AG08395 (cell line): ENCODE data around the gene SOWAHA.

Experiments
- DNase-seq: peaks from one replicate; pipeline ENCODE4 v3.0.0; 2012; ENCODE audit warnings: mixed read lengths, low spot score

The SOWAHA gene

DNA sequence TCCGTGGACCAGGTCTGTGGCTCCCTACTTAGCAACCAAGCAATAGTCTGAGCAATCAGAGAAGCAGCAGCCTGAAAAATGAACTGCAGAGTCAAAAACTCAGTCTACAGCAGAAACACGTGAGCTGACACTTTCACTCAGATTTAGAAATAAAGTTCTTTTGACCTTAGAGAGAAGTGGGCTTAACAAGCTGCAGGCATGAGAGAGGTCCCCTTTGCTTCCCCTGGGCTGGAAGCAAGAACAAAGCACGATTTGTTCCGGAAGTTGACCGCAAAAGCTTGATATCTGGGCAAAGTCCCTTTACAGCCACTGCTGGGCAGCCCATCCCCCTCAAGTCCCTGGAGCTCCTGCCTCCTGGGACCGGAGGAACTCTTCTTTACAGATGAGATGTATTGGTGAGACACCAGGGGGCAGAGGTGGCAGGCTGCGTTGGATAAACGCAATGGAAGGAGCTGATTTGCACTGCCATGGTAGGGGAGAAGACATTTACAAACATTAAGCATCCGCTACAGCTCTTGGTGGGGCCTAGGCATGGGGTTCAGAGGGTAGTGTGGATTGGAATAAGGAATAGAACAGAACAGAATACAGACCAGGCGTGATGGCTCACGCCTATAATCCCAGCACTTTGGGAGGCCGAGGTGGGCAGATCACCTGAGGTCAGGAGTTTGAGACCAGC is 5.8 kb upstream of the SOWAHA start:
- DNase-seq = no peak

DNA sequence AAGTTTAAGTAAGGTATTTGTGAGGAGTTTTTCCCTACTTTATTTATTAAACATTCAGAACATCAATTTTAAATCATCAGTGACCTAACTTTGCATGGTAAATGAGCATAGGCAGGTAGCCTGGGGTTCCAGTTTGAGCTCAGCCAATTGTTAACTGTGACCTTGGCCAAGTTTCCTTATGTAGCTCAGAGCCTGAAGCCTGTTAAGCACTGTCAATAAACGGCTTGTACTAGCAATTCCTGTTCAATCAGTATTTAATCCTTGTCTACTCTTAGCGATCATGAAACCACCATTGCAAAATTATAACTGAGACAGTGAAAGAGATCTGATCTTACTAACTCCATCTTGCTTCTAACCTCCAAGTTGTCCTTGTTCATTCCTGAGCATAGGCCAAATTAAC is 4.7 kb upstream of the SOWAHA start:
- DNase-seq = no peak

DNA sequence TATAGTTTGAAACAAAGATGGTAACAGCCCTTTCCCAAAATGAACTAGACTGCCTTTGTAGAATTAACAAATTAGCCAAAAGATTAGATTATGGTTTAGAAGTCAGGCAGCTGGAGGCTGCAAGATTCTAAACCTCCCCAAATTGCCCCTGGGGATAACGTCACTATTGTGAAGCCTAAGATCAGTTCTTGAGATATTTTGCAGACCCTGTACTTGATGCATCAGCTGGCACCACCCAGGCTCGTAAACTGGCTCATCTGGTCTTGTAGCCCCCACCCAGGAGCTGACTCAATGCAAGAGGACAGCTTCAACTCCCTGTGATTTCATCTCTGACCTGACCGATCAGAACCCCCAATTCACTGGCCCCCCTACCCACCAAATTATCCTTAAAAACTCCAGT is 4.2 kb upstream of the SOWAHA start:
- DNase-seq = no peak

DNA sequence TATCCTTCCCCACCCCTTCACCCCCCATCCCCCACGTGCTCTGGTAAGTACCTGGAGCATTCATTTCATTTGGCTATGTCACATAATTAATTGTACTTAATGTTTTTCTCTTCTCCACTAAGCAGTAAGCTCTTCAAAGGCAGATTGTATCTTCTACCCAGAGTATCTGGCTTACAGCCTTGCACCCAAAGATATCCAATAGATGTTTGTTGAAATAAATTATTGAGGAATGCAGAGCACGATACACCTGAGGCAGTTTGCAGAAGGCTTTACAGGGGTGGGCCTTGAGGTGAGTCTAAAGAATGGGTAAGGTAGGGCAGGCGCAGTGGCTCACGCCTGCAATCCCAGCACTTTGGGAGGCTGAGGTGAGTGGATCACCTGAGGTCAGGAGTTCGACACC is 2.5 kb upstream of the SOWAHA start:
- DNase-seq = no peak

DNA sequence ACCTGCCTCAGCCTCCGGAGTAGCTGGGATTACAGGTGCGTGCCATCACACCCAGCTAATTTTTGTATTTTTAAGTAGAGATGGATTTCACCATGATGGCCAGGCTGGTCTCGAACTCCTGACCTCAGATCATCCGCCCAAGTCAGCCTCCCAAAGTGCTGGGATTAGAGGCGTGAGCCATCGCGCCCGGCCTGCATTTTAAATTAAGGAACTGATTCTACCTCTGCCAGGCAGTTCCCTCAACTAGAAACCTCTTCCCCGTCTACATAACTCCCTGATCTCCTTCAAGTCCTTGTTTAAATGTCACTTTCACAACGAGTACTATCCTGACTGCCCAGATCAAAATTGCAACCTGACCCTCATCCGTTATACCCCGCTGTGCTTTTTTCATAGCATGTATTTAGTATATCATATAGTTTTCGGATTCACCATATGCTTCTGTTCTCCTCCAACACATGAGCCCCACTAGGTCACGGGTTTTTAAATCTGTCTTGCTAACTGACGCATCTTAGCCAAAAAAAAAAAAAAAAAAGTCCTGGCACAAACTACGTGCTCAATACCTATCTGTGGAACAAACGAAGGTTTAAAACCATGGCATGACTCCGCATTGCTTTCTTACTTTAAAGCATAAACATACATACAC is 858 bp upstream of the SOWAHA start:
- DNase-seq = no peak

DNA sequence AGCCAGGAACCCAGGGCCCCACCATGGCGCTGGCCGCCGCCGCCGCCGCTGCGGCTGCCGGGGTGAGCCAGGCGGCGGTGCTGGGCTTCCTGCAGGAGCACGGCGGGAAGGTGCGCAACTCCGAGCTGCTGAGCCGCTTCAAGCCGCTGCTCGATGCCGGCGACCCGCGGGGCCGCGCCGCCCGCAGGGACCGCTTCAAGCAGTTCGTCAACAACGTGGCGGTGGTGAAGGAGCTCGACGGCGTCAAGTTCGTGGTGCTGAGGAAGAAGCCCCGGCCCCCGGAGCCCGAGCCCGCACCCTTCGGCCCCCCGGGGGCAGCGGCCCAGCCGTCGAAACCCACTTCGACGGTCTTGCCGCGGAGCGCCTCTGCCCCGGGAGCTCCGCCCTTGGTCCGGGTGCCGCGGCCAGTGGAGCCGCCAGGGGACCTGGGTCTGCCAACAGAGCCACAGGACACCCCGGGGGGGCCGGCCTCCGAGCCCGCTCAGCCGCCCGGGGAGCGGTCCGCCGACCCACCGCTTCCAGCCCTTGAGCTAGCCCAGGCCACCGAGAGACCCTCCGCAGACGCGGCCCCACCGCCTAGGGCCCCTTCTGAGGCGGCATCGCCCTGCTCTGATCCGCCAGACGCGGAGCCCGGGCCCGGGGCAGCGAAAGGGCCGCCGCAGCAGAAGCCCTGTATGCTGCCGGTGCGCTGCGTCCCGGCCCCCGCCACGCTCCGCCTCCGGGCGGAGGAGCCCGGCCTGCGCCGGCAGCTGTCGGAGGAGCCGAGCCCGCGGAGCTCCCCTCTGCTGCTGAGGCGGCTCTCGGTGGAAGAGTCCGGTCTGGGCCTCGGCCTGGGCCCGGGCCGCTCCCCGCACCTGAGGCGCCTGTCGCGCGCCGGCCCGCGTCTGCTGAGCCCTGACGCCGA is 749 bp downstream of the SOWAHA start:
- DNase-seq = no peak

DNA sequence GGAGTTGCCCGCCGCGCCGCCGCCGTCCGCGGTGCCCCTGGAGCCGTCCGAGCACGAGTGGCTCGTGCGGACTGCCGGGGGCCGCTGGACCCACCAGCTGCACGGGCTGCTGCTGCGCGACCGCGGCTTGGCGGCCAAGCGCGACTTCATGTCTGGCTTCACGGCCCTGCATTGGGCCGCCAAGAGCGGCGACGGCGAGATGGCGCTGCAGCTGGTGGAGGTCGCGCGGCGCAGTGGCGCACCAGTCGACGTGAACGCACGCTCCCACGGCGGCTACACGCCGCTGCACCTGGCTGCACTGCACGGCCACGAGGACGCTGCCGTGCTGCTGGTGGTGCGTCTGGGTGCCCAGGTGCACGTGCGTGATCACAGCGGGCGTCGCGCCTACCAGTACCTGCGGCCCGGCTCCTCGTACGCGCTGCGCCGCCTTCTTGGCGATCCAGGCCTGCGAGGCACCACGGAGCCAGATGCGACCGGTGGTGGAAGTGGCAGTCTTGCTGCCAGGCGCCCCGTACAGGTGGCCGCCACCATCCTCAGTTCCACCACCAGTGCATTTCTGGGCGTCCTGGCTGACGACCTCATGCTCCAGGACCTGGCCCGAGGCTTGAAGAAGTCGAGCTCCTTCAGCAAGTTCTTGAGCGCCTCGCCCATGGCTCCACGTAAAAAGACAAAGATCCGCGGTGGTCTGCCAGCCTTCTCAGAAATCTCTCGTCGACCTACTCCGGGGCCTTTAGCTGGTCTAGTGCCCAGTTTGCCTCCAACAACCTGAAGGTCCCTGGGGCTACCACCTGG is 1.6 kb downstream of the SOWAHA start:
- no peak for DNase-seq

DNA sequence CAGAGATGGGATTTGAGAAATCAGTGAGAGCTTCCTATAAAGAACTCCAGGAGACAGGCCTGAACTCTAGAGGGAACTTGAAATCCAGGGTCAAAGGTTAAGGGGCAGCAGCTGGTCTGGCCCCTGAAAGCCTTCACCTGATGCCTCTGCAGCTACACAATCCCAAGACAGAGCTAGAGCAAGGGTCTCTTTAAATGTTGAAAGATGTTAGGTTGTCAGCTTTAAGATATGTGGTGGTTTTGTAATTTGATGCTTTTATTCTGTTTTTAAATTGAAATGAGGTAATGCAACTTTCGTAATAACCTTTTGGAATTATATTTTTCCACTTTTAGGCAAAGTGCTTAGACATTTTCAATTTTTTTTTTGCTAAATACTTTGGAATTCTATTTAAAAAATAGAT is 2.4 kb downstream of the SOWAHA start:
- no peak for DNase-seq

DNA sequence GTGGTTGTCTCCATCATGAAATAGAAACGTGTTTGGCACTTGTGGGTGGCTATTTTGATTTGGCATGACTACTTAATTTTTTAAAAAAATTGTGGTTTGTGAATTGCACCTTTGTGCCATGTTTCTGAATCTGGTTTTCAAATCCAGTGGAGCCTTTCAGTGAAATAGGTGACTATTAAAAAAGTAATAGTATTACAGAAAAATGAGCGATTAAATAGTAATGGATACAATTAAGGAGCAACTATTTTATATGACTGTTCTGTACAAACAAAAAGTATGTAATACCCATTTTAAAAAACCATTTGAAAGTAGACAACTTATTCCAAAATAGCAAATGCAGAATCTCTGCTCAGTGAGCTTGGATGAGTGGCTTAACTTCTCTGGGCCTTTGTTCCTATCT is 3.0 kb downstream of the SOWAHA start:
- no peak for DNase-seq

DNA sequence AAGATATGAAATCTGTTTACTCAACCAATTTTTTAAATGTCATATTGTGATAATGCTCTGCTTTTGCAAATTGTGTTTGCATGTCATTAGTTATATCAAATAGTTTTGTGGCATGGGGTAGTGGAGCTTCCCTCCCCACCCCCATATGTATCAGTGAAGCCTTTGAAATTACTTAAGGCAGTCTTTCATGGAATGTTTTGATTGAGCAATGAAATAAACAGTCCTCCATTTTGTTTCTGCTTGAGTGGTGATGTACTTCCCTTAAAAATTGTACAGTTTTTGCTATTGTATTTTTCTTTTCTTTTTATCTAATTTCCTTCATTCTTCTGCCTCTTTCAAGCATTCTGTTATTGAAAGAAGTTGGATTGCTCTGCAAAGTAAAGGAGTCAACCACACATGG is 3.5 kb downstream of the SOWAHA start:
- DNase-seq = no peak

DNA sequence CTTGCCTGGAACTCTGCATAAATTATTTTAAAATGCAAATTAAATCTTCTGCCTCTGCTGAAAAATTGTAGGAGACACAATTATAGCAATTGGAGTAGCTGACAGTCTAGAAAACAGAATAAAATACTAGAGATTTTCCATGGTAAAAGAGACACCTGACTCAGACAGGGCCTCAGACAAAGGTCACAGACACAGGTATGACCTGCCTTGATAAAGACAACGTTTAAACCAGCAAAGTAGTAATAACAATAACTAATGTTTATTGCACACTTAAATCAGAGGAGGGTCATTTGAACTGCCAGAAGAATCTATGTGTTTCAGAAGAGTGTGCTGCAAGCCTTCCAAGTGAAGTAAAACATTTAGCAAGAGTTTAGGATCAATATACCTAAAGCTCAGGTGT is 3.9 kb downstream of the SOWAHA start:
- DNase-seq = no peak

DNA sequence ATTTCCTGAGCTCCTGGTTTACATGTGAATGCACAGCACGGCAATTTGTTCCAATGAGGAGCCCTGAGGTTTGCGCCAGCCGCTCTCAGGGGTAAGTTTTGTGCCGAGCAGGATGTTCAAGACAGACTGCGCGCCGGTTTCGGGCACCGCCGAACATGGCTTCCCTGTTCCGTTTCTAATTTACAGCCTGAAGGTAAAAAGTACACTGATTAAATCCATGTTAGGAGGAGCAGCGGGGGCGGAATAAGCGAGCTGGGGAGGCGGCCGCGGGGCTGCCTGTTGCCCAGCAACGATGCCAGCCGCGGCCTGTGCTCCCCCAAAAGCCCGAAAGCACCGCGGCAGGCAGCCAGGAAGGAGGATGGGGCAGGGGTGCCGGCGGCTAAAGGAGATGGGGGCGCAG is 6.4 kb downstream of the SOWAHA start:
- DNase-seq = no peak

DNA sequence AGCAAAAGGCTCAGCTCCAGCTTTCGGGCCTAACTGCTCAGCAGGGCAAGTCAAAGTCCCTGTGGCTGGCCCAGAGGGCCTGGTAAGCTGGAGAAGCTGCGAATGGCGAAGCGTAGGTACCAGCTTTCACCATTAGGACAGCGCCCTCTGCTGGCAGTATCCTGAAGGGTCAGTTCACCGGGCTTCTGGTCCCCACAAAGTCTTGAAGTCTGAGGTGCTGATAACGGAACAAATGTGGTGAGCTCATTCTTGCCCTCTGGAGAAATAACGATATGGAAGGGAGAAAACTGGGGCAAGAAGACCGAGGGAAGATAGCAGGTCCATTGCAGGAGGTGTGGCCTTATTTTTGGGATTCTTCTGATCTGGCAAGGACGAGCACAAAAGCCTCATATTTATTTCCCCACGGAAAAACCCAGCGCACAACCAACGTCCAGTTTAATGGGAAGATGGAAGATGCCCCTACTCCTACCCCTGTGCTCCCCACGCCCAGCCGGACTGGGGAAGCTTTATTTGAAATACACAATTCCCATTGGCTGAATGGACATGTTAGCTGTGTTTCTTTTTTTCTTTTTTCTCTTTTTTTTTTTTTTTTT is 7.2 kb downstream of the SOWAHA start:
- peak; percentile 93 for DNase-seq

DNA sequence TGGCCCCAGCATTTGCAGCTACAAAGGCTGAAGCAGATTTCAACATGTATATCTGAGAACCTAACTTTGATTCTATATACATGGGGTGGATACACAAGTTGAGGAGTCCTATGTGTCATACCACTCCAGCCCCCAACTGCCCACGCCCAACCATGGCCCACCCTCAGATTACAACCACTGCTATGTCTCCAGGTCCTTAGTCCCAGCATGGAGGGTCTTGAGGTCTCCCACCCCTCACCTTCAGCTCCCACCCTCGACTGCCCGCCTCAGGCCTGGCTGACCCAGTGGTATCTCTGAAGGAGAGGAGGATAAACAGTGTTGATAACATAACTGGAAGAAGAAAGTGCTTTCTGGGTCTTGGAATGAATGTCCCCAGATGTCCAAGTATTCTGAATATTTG is 8.2 kb downstream of the SOWAHA start:
- no peak for DNase-seq

DNA sequence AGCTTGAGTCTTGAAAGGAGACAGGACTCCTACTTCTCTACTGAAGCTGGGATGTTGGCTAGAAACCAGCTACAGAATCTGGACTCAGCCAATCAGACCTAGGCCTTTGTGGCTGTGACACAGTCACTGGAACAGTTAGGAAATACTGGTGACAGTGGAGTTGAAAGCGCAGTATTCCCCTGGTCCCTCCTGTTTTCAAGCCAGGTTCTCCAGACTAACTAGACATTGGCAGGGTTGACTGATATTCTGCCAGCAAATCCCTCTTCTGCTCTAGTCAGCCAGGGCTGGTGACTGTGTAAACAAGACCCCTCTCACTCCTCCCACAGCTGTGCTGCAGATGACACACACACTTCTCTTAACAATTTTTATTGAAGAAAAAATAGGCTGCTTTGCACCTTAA is 8.7 kb downstream of the SOWAHA start:
- DNase-seq = peak; percentile 70

DNA sequence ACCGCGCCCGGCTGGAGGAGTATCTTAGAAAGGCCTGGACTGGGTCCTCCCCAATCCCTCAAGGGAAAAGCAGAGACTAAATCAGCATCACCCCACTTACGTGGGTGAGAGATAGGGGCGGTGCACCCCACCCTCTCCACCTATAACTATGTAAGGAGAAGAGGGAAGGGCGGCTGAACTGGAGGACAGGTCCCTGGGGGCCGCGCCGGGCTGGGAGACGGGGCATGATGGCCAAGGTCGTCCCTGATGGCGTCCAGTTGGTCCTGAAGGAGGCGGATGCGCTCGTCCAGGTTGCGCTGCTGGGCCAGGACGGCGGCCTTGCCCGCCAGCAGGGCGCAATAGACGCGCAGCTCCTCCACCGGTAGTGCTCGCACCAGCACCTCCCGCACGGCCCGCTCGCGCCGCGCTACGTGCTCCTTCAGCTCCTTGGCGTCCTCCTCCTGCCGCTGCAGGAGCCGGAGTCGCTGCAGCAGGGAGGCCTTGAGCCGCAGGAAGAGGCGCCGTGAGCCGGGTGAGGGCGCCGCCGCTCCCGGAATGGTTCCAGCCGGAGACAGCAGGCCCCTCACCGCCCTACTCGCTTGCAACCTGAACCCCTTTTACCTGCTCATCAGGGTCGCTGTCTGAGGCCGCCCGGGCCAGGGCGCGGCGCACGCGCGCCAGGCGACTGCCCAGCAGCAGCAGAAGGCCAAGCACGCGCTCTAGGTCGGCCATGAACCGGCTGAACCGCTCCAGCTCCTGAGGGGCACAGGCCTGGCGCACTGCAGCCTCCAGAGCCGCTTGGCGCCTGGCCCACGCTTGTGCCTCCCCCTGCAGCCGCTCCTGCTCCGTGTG is 9.8 kb downstream of the SOWAHA start:
- no peak for DNase-seq

DNA sequence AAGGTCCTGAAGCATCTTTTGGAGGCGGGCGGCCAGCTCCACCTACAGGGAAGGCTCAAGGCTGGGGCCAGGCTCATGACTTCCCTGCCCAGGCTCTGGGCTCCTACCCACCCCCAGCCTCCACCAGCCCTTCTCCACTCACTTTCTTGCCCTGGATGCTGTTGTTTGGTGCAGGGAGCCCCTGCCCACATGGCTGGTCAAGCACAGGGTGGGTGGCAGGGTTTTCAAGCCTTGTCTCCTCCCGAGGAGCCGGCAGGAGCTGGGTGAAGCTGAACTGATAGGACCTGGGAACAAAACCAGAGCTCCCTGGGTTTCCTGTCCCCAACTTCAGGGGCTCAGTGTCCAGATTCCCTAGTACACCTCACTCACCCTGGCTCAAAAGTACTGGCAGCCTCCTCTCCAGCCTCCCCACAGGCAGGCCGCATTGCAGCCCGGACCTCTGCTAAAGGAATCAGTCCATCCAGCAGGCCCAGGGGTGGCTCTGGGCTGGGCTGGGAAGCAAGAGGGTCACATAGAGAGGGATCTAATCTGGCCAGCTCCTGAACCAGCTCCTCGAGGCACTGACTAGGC is 10.5 kb downstream of the SOWAHA start:
- no peak for DNase-seq

DNA sequence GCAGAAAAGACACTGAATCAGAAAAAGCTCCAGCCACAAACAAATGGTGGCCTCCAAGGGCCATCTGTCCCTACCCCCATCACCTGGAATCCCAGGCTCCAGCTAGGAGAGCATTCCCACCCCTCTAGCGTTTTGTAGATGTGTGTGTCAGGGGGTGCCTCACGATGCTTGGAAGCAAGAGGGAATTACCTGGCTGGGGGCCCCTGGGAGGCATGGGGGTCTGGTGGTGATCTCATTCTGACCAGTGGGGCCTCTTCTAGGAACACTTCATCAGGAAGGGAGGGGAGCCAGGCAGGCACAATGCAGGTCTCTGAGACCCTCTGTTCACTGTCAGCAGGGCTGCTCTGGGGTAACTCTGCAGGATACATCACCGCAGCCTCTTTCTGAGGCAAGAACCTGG is 11.3 kb downstream of the SOWAHA start:
- no peak for DNase-seq

DNA sequence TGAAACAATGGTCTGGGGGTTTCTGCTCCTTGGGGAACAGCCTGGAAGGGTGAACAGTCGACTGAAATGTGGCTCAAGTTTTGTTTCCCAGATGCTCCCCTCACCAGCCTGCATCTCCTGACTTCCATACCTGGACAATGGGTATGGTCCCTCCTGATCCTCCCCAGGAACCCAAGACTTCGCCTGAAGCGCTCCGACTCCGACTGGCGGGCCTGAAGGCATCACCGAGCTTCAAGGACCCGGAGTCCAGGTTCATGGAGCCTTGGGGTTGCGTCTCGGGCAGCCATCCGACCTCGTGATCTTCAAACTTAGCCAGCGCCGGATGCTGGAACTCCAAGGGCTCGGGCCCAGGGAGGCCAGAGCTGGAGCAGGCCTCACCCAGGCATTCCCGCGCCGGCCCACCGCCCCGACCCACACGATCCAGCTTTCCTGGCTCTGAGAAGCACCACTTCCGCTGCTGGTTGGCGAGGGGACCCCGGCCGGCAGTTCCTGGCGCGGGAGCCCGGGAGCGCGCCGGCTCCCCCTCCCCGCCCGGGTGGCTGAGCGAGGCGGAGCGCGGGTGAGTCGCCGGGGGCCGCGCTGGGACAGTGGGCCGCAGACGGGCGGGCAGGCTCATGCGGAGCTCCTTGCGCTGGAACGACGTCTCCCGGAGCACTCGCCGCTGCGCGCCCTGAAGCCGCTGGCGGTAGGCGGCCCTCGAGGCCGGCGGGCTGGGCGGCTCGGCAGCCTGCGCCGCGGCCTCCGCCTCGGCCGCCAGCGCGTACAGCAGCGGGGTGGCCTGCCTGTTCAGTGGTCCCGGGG is 12.1 kb downstream of the SOWAHA start:
- no peak for DNase-seq
